IPS-15b (cell line): ENCODE measurements around the gene CRLF2.
"Not testable (repeated sequence)": the region's sequence is repeated elsewhere in the genome, so short reads cannot be mapped to it uniquely, and the experiment has no call there.

Source experiments
- H3K27me3 ChIP-seq: one replicate; pipeline ENCODE4 v1.6.1; 2013; ENCODE audit warnings: low read length; ENCODE audit not compliant: control insufficient read depth, insufficient read depth
- H3K36me3 ChIP-seq: one replicate; pipeline ENCODE4 v1.6.1; 2013; ENCODE audit warnings: low read length; ENCODE audit not compliant: control insufficient read depth, insufficient read depth
- H3K4me1 ChIP-seq: one replicate; pipeline ENCODE4 v1.6.1; 2013; ENCODE audit warnings: mild to moderate bottlenecking, low read length; ENCODE audit not compliant: control insufficient read depth, insufficient read depth
- H3K4me3 ChIP-seq: one replicate; pipeline ENCODE4 v1.5.1; 2013; ENCODE audit warnings: low read depth, low read length
- H3K9ac ChIP-seq: one replicate; pipeline ENCODE4 v1.6.1; 2013; ENCODE audit warnings: low read depth, mild to moderate bottlenecking, low read length
- H3K9me3 ChIP-seq: one replicate; pipeline ENCODE4 v1.6.1; 2013; ENCODE audit warnings: mild to moderate bottlenecking, low read length; ENCODE audit not compliant: control insufficient read depth, insufficient read depth

Gene CRLF2, protein sequence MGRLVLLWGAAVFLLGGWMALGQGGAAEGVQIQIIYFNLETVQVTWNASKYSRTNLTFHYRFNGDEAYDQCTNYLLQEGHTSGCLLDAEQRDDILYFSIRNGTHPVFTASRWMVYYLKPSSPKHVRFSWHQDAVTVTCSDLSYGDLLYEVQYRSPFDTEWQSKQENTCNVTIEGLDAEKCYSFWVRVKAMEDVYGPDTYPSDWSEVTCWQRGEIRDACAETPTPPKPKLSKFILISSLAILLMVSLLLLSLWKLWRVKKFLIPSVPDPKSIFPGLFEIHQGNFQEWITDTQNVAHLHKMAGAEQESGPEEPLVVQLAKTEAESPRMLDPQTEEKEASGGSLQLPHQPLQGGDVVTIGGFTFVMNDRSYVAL

DNA sequence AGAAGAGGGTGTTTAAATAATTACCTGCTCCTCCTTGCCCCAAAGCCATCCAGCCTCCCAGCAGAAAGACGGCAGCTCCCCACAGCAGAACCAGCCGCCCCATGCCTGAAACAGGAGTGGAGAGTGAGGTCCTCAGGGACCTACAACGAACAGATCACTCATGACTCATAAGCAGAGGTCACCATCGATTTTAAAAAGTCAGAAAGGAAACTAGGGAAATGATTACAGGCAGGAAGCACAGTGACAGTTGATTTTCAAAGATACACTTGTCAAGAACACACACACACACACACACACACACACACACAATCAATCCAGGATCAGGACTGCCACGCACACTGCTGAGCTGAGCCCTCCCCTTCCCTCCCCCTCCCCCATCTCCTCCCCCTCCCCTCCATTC is at the start of gene CRLF2:
Gene CRLF2, minus strand, starts transcription at position 118 of the 400 bp plus-strand sequence. Its CDS starts 15 bp downstream, at position 103.
- H3K27me3 ChIP-seq: no peaks in the 10 kb centered on the region
- H3K9me3 ChIP-seq: no peaks in the 10 kb centered on the region
- H3K9ac ChIP-seq: no peak within 1 kb of the TSS
- H3K4me1 ChIP-seq: no peaks in the 10 kb centered on the region
- H3K4me3 ChIP-seq: no peak within 1 kb of the TSS
- no peaks in the 10 kb centered on the region for H3K36me3 ChIP-seq

DNA sequence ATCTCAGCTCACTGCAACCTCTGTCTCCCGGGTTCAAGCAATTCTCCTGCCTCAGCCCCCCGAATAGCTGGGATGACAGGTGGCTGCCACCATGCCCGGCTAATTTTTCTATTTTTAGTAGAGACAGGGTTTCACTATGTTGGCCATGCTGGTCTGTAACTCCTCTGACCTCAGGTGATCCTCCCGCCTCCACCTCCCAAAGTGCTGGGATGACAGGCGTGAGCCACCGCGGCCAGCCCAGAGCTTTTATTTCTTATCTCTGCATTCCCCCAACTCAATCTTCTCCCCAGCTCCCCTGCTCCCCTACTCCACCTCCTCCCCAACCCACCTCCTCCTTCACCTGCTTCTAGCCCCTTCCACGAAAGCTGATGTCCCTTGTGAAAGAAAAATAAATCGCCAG is 49.3 kb upstream of the CRLF2 start:
- not testable (repeated sequence) for H3K27me3 ChIP-seq, H3K9ac ChIP-seq, H3K9me3 ChIP-seq, H3K4me3 ChIP-seq, H3K4me1 ChIP-seq, H3K36me3 ChIP-seq

DNA sequence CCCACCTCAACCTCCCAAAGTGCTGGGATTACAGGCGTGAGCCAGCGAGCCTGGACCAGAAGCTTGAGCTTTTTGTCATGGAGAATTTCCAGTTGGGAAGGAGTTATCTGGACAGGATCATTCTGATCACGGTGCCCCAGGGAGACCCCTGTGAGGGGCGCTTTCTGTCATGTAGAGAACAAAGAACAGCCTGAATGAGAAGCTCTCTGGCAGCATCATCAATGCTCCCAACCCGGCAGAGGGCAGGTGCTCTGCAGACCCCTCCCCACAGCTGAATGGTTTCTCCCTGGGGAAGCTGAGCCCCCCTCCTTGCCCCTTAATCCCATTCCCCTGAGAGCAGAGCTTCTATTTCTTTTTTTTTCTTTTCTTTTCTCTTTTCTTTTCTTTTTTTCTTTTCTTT is 48.8 kb upstream of the CRLF2 start:
- Histone ChIP-seq H3K9me3 (no peaks in the 10 kb centered on the region), H3K4me1 (no peaks in the 10 kb centered on the region), H3K9ac (no peak overlapping the region)

DNA sequence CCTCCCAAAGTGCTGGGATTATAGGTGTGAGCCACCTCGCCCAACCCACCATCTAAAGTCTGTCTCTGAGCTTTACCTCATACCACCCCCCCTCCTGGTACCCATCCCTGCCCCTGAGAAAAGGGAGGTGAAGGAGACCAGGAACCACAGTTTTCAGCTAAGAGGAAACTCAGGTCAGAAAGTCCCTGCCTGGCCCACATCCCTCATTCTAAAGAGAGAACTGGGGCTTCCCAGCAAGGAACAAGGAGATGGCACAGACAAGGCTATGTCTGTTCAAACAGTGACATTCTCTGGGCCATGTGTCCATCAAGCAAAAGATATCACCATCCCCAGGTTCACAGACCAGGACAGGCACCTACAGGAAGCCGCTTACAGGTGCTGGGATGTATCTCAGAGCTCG is 40.4 kb upstream of the CRLF2 start:
- Histone ChIP-seq H3K27me3 (no peaks in the 10 kb centered on the region), H3K4me3 (no peak overlapping the region), H3K4me1 (peaks cover 6% of the 10 kb centered on the region), H3K9me3 (no peaks in the 10 kb centered on the region), H3K36me3 (peaks cover 3% of the 10 kb centered on the region), H3K9ac (no peak overlapping the region)

More for the DNA sequence above, 48.8 kb upstream of the CRLF2 start:
- Histone ChIP-seq H3K36me3 (no peaks in the 10 kb centered on the region), H3K4me3 (no peak overlapping the region), H3K27me3 (no peaks in the 10 kb centered on the region)

DNA sequence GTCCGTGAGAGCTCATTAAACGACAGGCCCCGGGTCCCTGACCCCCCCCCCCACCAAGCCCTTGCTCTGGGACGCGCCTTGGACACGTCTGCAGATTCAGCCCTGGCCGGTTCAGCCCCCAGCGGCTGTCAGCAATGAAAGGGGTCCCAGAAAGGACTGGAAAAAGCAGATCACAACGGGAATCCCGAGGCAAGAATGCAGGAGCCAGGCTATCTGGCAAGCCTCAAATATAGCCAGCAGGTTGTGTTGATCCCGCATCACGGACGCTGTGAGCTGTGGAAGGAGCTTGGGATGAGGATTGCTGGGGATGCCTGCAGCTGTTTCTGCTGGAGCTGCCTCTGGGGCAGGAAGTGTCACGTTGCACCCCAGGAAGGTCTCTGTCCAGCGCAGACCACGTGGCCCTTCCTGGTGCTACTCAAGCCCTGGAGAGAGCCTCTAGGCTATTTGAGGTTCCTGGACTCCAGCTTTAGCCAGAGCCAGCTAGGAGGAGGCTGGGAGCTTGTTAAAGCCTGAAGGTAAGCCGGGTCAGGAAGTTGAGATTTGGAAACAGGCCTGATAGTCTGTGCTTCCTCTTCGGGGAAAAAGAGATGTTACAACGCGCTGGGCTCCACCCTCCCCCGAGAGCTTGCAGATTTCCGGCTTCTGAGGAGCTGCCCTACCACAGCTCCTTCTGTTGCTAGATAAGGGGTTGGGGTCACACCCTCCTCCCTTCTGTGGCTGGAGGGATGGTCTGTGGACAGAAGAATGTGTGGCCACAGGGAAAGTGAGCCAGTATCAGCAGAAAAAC is 36.8 kb upstream of the CRLF2 start:
- no peaks in the 10 kb centered on the region for H3K9me3 ChIP-seq
- H3K4me3 ChIP-seq: peak overlapping the region; percentile 40
- H3K9ac ChIP-seq: peak overlapping the region; percentile 90
- peaks cover 3% of the 10 kb centered on the region for H3K36me3 ChIP-seq
- H3K4me1 ChIP-seq: peaks cover 6% of the 10 kb centered on the region
- no peaks in the 10 kb centered on the region for H3K27me3 ChIP-seq

DNA sequence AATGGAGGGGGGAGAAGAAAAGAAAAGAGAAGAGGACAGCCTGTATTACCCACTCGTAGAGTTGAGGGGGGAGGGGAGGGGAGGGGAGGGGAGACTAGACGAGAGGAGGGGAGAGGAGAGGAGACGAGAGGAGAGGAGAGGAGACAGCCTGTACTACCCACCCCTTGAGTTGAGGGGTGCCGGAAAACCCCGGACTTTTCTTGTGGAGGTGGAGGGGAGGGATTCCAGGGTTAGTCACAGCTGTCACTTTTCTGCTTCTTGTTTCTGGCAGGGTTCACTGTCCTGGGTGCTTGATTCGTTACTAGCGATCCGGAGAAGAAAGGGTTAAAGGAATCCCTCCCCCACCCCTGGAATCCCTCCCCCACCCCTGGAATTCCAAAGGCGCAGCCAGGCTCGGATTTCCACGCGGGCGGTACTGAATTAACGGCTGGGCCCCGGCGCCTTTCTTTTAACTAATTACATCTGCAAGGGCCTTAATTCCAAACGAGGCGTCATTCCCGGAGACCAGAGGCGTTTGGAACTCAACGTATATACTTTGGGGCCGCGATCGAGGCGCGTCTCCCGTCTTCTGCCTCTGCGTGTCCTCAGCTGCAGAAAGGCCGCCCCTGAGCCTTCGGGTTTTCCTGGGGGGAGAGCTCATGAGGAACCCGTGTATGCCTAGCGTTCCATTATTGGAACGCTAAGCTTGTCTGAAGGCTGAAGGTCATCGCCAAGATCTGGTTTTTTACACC is 36.0 kb upstream of the CRLF2 start:
- Histone ChIP-seq H3K9ac (peak overlapping the region; percentile 90), H3K27me3 (no peaks in the 10 kb centered on the region), H3K9me3 (no peaks in the 10 kb centered on the region), H3K4me1 (peaks cover 7% of the 10 kb centered on the region), H3K36me3 (peaks cover 3% of the 10 kb centered on the region), H3K4me3 (peak overlapping the region; percentile 49)

DNA sequence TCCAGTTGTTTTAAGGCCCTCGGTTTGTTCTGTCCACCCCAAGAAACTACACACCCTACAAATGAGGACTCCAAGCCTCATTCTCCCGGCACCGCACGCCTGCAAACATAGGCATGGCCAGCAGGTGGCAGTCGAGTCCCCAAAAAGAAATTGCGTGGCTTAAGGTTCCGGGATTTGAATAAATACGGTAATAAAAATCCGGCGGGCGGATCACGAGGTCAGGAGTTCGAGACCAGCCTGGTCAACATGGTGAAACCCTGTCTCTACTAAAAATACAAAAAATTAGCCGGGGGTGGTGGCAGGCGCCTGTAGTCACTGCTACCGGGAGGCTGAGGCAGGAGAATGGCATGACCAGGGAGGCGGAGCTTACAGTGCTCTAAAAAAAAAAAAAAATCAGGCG is 34.4 kb upstream of the CRLF2 start:
- no peak overlapping the region for H3K4me3 ChIP-seq
- no peaks in the 10 kb centered on the region for H3K9me3 ChIP-seq
- H3K9ac ChIP-seq: no peak overlapping the region
- peaks cover 7% of the 10 kb centered on the region for H3K4me1 ChIP-seq
- H3K27me3 ChIP-seq: no peaks in the 10 kb centered on the region
- no peaks in the 10 kb centered on the region for H3K36me3 ChIP-seq

DNA sequence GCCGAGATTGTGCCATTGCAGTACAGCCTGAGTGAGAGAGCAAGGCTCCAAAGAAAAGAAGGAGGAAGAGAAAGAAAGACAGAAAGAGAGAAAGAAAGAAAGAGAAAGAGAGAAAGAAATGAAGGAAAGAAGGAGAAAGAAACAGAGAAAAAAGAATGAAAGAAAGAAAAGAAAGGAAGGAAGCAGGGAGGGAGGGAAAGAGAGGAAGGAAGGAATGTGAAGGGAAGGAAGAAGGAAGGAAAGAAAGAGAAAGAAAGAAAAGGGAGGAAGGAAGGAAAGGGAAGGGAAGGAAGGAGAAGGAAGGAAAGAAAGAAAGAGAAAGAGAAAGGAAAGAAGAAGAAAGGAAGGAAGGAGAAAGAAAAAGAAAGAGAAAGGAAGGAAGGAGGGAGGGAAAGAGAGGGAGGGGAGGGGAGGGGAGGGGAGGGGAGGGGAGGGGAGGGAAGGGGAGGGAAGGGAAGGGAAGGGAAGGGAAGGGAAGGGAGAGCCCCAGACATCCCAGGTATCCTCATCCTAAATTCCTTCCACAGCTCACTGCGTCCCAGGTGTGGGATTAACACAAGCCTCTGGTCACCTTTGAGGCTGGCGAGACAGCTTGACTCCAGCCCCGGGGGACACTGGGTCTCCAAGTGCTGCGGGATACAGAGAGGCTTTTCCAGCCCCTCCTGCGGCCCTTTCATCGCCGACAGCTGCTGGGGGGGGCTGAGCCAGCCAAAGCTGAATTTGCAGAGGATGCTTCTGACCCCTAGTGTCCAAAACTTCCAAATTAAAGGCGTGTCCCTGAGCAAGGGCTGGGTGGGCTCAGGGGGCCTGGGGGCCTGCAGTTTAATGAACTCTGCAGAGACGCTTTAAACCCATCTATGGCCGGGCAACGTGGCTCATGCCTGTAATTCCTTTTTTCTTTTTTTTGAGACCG is 32.0 kb upstream of the CRLF2 start:
- Histone ChIP-seq H3K9ac (no peak overlapping the region), H3K27me3 (no peaks in the 10 kb centered on the region), H3K4me3 (no peak overlapping the region), H3K4me1 (peaks cover 5% of the 10 kb centered on the region), H3K36me3 (no peaks in the 10 kb centered on the region), H3K9me3 (no peaks in the 10 kb centered on the region)

DNA sequence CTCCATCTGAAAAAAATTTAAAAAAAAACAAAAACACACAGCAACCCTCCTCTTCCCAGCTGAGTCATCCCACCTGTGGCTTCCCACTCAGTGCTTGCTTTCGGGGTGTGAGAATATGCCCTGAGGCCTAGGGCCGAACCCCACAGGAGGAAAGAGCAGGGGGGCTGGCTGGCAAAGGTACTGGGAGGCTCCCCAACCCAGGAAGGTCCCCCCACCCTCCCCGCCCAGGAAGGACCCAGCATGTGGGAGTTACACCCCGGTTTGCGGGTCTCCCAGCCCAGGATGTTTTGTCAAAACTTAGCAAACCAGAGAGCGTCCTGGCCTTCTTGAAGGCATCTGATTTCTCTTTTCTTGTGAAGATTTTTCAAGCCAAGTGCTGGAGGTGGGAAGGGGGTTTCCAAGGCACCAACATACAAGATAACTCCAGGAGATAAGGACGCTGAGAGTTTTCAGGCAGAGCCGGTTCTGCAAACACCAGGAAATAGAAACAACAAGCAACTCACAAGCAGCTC is 30.5 kb upstream of the CRLF2 start:
- H3K4me3 ChIP-seq: no peak overlapping the region
- no peak overlapping the region for H3K9ac ChIP-seq
- no peaks in the 10 kb centered on the region for H3K36me3 ChIP-seq
- H3K9me3 ChIP-seq: no peaks in the 10 kb centered on the region
- peaks cover 2% of the 10 kb centered on the region for H3K4me1 ChIP-seq
- no peaks in the 10 kb centered on the region for H3K27me3 ChIP-seq

DNA sequence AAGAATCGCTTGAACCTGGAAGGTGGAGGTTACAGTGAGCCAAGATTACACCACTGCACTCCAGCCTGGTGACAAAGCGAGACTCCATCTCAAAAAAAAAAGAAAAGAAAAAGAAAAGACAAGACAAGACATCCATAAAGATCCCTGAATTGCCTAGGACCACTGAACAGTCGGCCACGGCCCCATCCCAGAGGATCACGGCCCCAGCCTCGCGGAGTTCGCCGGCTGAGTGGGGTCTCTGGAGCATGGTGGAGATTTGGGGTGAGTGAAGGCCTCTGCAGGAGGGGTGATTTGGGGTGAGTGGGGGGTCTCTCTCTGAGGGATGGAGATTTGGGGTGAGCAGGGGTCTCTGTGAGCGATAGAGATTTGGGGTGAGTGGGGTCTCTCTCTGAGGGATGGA is 28.1 kb upstream of the CRLF2 start:
- not testable (repeated sequence) for H3K9me3 ChIP-seq, H3K4me1 ChIP-seq, H3K36me3 ChIP-seq, H3K4me3 ChIP-seq, H3K27me3 ChIP-seq, H3K9ac ChIP-seq

DNA sequence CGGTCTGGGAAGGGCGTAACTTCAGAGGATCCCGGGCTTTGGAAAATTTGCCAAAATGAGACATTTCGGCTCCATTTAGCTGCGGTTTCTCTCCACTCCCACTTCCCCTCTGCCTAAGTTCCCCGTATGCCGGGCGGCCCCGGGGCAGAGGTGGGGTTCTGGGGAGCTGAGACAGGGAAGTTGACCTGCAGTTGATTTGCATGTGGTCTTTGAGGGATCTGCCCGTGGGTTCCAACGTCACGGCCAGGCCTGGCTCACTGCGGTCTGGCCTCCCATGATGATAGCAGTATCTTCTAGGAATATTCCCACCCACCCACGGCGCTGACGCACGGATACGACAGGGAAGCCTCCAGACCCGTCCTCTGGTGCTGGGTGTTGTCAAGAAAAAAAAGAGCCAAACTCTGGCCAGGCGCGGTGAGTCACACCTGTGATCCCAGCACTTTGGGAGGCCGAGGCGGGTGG is 27.3 kb upstream of the CRLF2 start:
- Histone ChIP-seq H3K4me1 (peaks cover 2% of the 10 kb centered on the region), H3K4me3 (no peak overlapping the region), H3K9me3 (no peaks in the 10 kb centered on the region), H3K9ac (no peak overlapping the region), H3K27me3 (no peaks in the 10 kb centered on the region), H3K36me3 (no peaks in the 10 kb centered on the region)
